Osteocyte (in vitro differentiated cells): ENCODE results near the gene ANO4. TPM values are rescaled to one million over a fixed set of nuclear protein-coding genes. Genes with fewer than 3 reads are reported as not detected.

Experiments
- DNase-seq: peaks from one replicate; pipeline ENCODE4 v3.0.0; 2021; ENCODE audit warnings: mixed read lengths; ENCODE audit not compliant: unreplicated experiment; ENCODE audit errors: extremely low spot score
- H3K27ac Mint-ChIP-seq: one replicate; pipeline ENCODE4 v1.8.0; 2021; ENCODE audit warnings: mild to moderate bottlenecking, mixed read lengths; ENCODE audit not compliant: unreplicated experiment
- H3K27me3 Mint-ChIP-seq: one replicate; pipeline ENCODE4 v1.8.0; 2021; ENCODE audit warnings: mixed read lengths; ENCODE audit not compliant: unreplicated experiment
- H3K36me3 Mint-ChIP-seq: one replicate; pipeline ENCODE4 v1.8.0; 2021; ENCODE audit warnings: mixed read lengths; ENCODE audit not compliant: unreplicated experiment
- H3K4me1 Mint-ChIP-seq: one replicate; pipeline ENCODE4 v1.8.0; 2021; ENCODE audit warnings: mixed read lengths; ENCODE audit not compliant: unreplicated experiment
- H3K4me3 Mint-ChIP-seq: one replicate; pipeline ENCODE4 v1.8.0; 2021; ENCODE audit warnings: mild to moderate bottlenecking, moderate library complexity, mixed read lengths; ENCODE audit not compliant: unreplicated experiment
- H3K9me3 Mint-ChIP-seq: one replicate; pipeline ENCODE4 v1.8.0; 2021; ENCODE audit warnings: mixed read lengths; ENCODE audit not compliant: unreplicated experiment
- total RNA-seq: library from RNA; stranded (reverse); gene quantifications from 2 replicates; pipeline ENCODE4 v1.2.1, GENCODE V29; 2021
- TF ChIP-seq, protein P1 (sequence below): fragments of 200-600 bp; sonication (generic); IDR thresholded peaks from 2 replicates; pipeline ENCODE4 v1.5.0; 2021; ENCODE audit warnings: antibody characterized with exemption, mild to moderate bottlenecking, moderate library complexity

The ANO4 gene
- total RNA-seq, 1 donor from 2014 or later = 0.48 TPM

DNA sequence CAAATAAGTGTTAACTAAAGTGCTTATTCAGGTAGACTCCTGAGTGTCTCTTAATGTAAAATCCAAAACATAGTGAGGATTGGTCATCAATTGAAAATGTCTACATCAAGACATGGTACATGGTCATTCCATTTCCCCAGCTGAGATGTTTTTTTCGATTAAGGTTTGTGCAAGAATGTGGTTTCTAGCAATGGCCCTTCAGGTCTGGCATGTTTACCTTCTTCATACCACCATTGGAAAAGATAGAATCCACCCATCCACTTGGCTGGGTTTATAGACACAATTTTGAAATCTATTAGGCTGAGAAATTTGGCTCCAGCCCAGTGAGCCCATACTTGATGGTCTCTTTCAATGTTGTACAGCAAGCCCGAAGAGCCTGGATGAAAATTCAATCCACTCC, 145.9 kb downstream of the ANO4 start:
- Mint-ChIP-seq H3K9me3 (no peaks in the 10 kb centered on the region), H3K4me3 (no peak overlapping the region), H3K4me1 (no peaks in the 10 kb centered on the region), H3K27me3 (peaks cover 2% of the 10 kb centered on the region), H3K36me3 (no peaks in the 10 kb centered on the region), H3K27ac (no peak overlapping the region)
- DNase-seq = no peak
- TF ChIP-seq, protein P1, sequence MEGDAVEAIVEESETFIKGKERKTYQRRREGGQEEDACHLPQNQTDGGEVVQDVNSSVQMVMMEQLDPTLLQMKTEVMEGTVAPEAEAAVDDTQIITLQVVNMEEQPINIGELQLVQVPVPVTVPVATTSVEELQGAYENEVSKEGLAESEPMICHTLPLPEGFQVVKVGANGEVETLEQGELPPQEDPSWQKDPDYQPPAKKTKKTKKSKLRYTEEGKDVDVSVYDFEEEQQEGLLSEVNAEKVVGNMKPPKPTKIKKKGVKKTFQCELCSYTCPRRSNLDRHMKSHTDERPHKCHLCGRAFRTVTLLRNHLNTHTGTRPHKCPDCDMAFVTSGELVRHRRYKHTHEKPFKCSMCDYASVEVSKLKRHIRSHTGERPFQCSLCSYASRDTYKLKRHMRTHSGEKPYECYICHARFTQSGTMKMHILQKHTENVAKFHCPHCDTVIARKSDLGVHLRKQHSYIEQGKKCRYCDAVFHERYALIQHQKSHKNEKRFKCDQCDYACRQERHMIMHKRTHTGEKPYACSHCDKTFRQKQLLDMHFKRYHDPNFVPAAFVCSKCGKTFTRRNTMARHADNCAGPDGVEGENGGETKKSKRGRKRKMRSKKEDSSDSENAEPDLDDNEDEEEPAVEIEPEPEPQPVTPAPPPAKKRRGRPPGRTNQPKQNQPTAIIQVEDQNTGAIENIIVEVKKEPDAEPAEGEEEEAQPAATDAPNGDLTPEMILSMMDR = no peak

- H3K4me3 Mint-ChIP-seq = no peak overlapping the region
- TF ChIP-seq, protein P1 = no peak
- peaks cover 2% of the 10 kb centered on the region for H3K27me3 Mint-ChIP-seq
- H3K9me3 Mint-ChIP-seq = no peaks in the 10 kb centered on the region
- H3K27ac Mint-ChIP-seq = no peak overlapping the region
- H3K36me3 Mint-ChIP-seq = no peaks in the 10 kb centered on the region
- DNase-seq = no peak
- H3K4me1 Mint-ChIP-seq = no peaks in the 10 kb centered on the region
Observed at GRCh38 chr12:100942984-100943749, 148.6 kb downstream of the ANO4 start.

DNA sequence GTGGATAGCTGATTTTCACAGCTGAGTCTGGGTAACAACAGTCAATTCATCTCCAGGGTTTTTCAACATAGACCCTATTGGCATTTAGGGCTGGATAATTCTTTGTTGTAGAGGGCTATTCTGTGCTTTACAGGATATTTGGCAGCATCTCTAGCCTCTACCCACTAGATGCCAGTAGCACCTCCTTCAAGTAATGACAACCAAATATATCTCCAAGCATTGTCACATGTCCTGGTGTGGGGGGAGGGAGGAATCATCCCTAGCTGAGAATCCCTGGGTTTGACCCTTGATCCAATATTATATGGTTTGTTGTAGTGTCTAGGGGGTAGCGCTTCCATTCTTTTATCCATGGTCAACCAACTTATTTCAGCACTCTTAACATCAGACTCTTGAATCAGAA, 157.2 kb downstream of the ANO4 start:
- Mint-ChIP-seq H3K27me3 (no peaks in the 10 kb centered on the region), H3K4me3 (no peak overlapping the region), H3K27ac (no peak overlapping the region), H3K36me3 (no peaks in the 10 kb centered on the region), H3K4me1 (peaks cover 7% of the 10 kb centered on the region), H3K9me3 (no peaks in the 10 kb centered on the region)
- no peak for DNase-seq
- TF ChIP-seq, protein P1 = no peak

DNA sequence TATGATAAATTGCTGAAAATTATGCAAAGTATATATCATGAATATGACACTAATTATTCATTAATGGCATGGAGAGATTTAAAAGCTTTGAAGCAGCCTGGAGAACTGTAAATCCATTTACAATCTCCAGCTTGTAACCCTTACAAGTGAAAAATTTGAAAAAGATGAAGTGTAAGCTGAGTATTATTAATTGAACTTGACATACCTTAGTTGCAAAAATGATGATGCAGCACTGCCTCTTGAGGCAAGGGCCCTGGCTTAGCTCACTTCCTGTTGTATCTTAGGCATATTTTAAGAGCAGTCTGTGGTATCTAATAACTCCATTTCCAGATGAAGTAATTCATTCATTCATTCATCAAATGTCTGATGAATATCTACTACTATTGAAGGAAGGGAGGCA, 158.6 kb downstream of the ANO4 start:
- no peaks in the 10 kb centered on the region for H3K9me3 Mint-ChIP-seq
- no peaks in the 10 kb centered on the region for H3K27me3 Mint-ChIP-seq
- no peak for DNase-seq
- no peak overlapping the region for H3K4me3 Mint-ChIP-seq
- peaks cover 7% of the 10 kb centered on the region for H3K4me1 Mint-ChIP-seq
- no peaks in the 10 kb centered on the region for H3K36me3 Mint-ChIP-seq
- H3K27ac Mint-ChIP-seq = no peak overlapping the region
- TF ChIP-seq, protein P1 = no peak

- TF ChIP-seq, protein P1 = no peak
- H3K27me3 Mint-ChIP-seq = no peaks in the 10 kb centered on the region
- peaks cover 7% of the 10 kb centered on the region for H3K4me1 Mint-ChIP-seq
- H3K27ac Mint-ChIP-seq = no peak overlapping the region
- no peak for DNase-seq
- no peak overlapping the region for H3K4me3 Mint-ChIP-seq
- no peaks in the 10 kb centered on the region for H3K9me3 Mint-ChIP-seq
- H3K36me3 Mint-ChIP-seq = no peaks in the 10 kb centered on the region
Observed at GRCh38 chr12:100953677-100954076, 159.1 kb downstream of the ANO4 start.
